HepG2 (cell line): ENCODE data around the gene TMEM266. TPM values are rescaled to one million over a fixed set of nuclear protein-coding genes. Genes with fewer than 3 reads are reported as not detected.
A peak's percentile ranks its signal among the peaks of the same experiment; 100 is the strongest.

ENCODE experiments used
- AHR ChIP-seq: IDR thresholded peaks from 2 replicates; pipeline ENCODE4 v1.6.1; 2018; ENCODE audit warnings: missing genetic modification reagents, missing compliant biosample characterization
- ERF ChIP-seq: IDR thresholded peaks from 2 replicates; pipeline ENCODE4 v1.6.1; 2018; ENCODE audit warnings: missing biosample characterization, missing genetic modification reagents
- NFYB ChIP-seq: sonication (generic); formaldehyde crosslinking; IDR thresholded peaks from 2 replicates; pipeline ENCODE4 v1.4.0; 2020; ENCODE audit warnings: missing genetic modification reagents
- NR2C2 ChIP-seq: sonication (generic); formaldehyde crosslinking; IDR thresholded peaks from 2 replicates; pipeline ENCODE4 v1.4.0; 2020; ENCODE audit warnings: missing genetic modification reagents, mild to moderate bottlenecking, moderate library complexity, borderline replicate concordance
- NR2F6 ChIP-seq, 2 experiments: IDR thresholded peaks; 2 replicates each; pipeline ENCODE4 v1.6.1; 2016; ENCODE audit warnings: antibody characterized with exemption in 1 of 2, mild to moderate bottlenecking in 1 of 2
- PHF5A ChIP-seq: IDR thresholded peaks from one replicate; pipeline ENCODE4 v1.6.1; 2018; ENCODE audit warnings: low read depth, missing genetic modification reagents; ENCODE audit not compliant: unreplicated experiment
- PPARG ChIP-seq: conservative IDR thresholded peaks from 2 replicates; pipeline ENCODE4 v1.6.1; 2016; ENCODE audit warnings: missing biosample characterization, missing genetic modification reagents
- RFXANK ChIP-seq: IDR thresholded peaks from 2 replicates; pipeline ENCODE4 v1.6.1; 2016
- RXRB ChIP-seq: IDR thresholded peaks from 2 replicates; pipeline ENCODE4 v1.6.1; 2016; ENCODE audit warnings: borderline replicate concordance, missing genetic modification reagents, missing compliant biosample characterization
- SALL2 ChIP-seq: sonication (generic); formaldehyde crosslinking; IDR thresholded peaks from 2 replicates; pipeline ENCODE4 v1.8.1; 2023; ENCODE audit warnings: mild to moderate bottlenecking, missing genetic modification reagents, inconsistent platforms
- SAP130 ChIP-seq: IDR thresholded peaks from 2 replicates; pipeline ENCODE4 v1.6.1; 2016; ENCODE audit warnings: low read depth
- SMARCE1 ChIP-seq: fragments of 450-650 bp; IDR thresholded peaks from 2 replicates; pipeline ENCODE4 v1.6.1; 2017; ENCODE audit warnings: borderline replicate concordance
- TEAD3 ChIP-seq: optimal IDR thresholded peaks from 2 replicates; pipeline ENCODE3; 2016; ENCODE audit warnings: borderline replicate concordance
- TFDP2 ChIP-seq: sonication (generic); formaldehyde crosslinking; IDR thresholded peaks from 2 replicates; pipeline ENCODE4 v1.4.0; 2020; ENCODE audit warnings: missing genetic modification reagents
- ZNF331 ChIP-seq: sonication (generic); formaldehyde crosslinking; IDR thresholded peaks from 2 replicates; pipeline ENCODE4 v1.4.0; 2020; ENCODE audit warnings: missing genetic modification reagents
- ZNF607 ChIP-seq: sonication (generic); formaldehyde crosslinking; IDR thresholded peaks from 2 replicates; pipeline ENCODE4 v1.5.1; 2020; ENCODE audit warnings: missing genetic modification reagents, mild to moderate bottlenecking, borderline replicate concordance
- ZNF614 ChIP-seq: IDR thresholded peaks from 2 replicates; pipeline ENCODE4 v1.6.1; 2018; ENCODE audit warnings: missing biosample characterization, missing genetic modification reagents, inconsistent platforms, borderline replicate concordance
- ZNF724P ChIP-seq: sonication (generic); formaldehyde crosslinking; IDR thresholded peaks from 2 replicates; pipeline ENCODE4 v1.8.0; 2022; ENCODE audit warnings: missing genetic modification reagents, borderline replicate concordance
- ZNF766 ChIP-seq: sonication (generic); formaldehyde crosslinking; IDR thresholded peaks from 2 replicates; pipeline ENCODE4 v1.5.0; 2020; ENCODE audit warnings: missing genetic modification reagents, borderline replicate concordance
- polyA plus RNA-seq, 8 experiments: library from polyadenylated mRNA; depleted of rRNA in 3 of 8; stranded (reverse) in 7 of 8; unstranded in 1 of 8; fragments of >200 nt; fragmentation: Illumina TruSeq in 4 of 8; extraction: Trizol in 4 of 8; gene quantifications; 2 replicates each; pipeline versions ENCODE4 v1.2.1 to v1.2.3, GENCODE V29; 2011 to 2016; ENCODE audit warnings: low read depth in 4 of 8, missing spikeins in 1 of 8, mixed read lengths in 1 of 8; ENCODE audit not compliant: insufficient read depth in 1 of 8
- total RNA-seq, 5 experiments: library from RNA; depleted of rRNA; stranded (reverse); fragments of >200 nt; fragmentation: Illumina TruSeq; extraction: Trizol; gene quantifications; 2 replicates each; pipeline ENCODE4 v1.2.3, GENCODE V29; 2016; ENCODE audit warnings: low read depth in 1 of 5
- TF ChIP-seq, protein P1 (sequence below): sonication (generic); formaldehyde crosslinking; IDR thresholded peaks from 2 replicates; pipeline ENCODE4 v1.4.0; 2020; ENCODE audit warnings: mild to moderate bottlenecking, missing genetic modification reagents
- TF ChIP-seq, protein P2 (sequence below): IDR thresholded peaks from 2 replicates; pipeline ENCODE4 v1.6.1; 2016; ENCODE audit warnings: missing compliant biosample characterization, missing genetic modification reagents, borderline replicate concordance
- TF ChIP-seq, protein P3 (sequence below): sonication (generic); formaldehyde crosslinking; IDR thresholded peaks from 2 replicates; pipeline ENCODE4 v1.4.0; 2020; ENCODE audit warnings: missing genetic modification reagents

The TMEM266 gene
- total and polyA plus RNA-seq, 2 of the 13 experiments (the other 11 are each of a cell fraction or from before 2014, with no cell fraction given), result 0.04 TPM; not detected in 1

GRCh38 chr15:76195506-76196268, 135.9 kb downstream of the TMEM266 start (continued):
- TF ChIP-seq, protein P1, sequence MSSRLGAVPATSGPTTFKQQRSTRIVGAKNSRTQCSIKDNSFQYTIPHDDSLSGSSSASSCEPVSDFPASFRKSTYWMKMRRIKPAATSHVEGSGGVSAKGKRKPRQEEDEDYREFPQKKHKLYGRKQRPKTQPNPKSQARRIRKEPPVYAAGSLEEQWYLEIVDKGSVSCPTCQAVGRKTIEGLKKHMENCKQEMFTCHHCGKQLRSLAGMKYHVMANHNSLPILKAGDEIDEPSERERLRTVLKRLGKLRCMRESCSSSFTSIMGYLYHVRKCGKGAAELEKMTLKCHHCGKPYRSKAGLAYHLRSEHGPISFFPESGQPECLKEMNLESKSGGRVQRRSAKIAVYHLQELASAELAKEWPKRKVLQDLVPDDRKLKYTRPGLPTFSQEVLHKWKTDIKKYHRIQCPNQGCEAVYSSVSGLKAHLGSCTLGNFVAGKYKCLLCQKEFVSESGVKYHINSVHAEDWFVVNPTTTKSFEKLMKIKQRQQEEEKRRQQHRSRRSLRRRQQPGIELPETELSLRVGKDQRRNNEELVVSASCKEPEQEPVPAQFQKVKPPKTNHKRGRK (CRISPR knock-in tag), result no peak
- TF ChIP-seq AHR, result no peak
- no peak for TF ChIP-seq TFDP2 (CRISPR knock-in tag)
- peak; percentile 29; the same call in 1 of the 2 replicates for TF ChIP-seq SAP130
- no peak for TF ChIP-seq NFYB (CRISPR knock-in tag)
- TF ChIP-seq, protein P2, sequence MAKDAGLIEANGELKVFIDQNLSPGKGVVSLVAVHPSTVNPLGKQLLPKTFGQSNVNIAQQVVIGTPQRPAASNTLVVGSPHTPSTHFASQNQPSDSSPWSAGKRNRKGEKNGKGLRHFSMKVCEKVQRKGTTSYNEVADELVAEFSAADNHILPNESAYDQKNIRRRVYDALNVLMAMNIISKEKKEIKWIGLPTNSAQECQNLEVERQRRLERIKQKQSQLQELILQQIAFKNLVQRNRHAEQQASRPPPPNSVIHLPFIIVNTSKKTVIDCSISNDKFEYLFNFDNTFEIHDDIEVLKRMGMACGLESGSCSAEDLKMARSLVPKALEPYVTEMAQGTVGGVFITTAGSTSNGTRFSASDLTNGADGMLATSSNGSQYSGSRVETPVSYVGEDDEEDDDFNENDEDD (CRISPR knock-in tag), result no peak
- TF ChIP-seq NR2C2 (CRISPR knock-in tag), result peak; percentile 16; the same call in 1 of the 2 replicates
- peak; percentile 7 for TF ChIP-seq TEAD3 (CRISPR knock-in tag)
- no peak for TF ChIP-seq PHF5A (CRISPR knock-in tag)
- TF ChIP-seq, protein P3, sequence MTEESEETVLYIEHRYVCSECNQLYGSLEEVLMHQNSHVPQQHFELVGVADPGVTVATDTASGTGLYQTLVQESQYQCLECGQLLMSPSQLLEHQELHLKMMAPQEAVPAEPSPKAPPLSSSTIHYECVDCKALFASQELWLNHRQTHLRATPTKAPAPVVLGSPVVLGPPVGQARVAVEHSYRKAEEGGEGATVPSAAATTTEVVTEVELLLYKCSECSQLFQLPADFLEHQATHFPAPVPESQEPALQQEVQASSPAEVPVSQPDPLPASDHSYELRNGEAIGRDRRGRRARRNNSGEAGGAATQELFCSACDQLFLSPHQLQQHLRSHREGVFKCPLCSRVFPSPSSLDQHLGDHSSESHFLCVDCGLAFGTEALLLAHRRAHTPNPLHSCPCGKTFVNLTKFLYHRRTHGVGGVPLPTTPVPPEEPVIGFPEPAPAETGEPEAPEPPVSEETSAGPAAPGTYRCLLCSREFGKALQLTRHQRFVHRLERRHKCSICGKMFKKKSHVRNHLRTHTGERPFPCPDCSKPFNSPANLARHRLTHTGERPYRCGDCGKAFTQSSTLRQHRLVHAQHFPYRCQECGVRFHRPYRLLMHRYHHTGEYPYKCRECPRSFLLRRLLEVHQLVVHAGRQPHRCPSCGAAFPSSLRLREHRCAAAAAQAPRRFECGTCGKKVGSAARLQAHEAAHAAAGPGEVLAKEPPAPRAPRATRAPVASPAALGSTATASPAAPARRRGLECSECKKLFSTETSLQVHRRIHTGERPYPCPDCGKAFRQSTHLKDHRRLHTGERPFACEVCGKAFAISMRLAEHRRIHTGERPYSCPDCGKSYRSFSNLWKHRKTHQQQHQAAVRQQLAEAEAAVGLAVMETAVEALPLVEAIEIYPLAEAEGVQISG (CRISPR knock-in tag), result no peak
- TF ChIP-seq ZNF607 (CRISPR knock-in tag), result no peak
- TF ChIP-seq NR2F6 (IDR thresholded peaks at IDR 0.05), result 0 out of 2 replicates have a peak, but pooled peaks have one; percentile 28
- 0 out of 2 replicates have a peak, but pooled peaks have one; percentile 8 for TF ChIP-seq NR2F6 (CRISPR knock-in tag; IDR thresholded peaks at IDR 0.05)
- 0 out of 2 replicates have a peak, but pooled peaks have one; percentile 6 for TF ChIP-seq SALL2 (CRISPR knock-in tag)
- no peak for TF ChIP-seq RFXANK (CRISPR knock-in tag)
- no peak for TF ChIP-seq ZNF614 (CRISPR knock-in tag)
- TF ChIP-seq ERF, result no peak
- TF ChIP-seq SMARCE1, result no peak
- no peak for TF ChIP-seq ZNF724P (CRISPR knock-in tag)
- TF ChIP-seq ZNF331, result 0 out of 2 replicates have a peak, but pooled peaks have one; percentile 28
- peak; percentile 60; the same call in 1 of the 2 replicates for TF ChIP-seq PPARG
- TF ChIP-seq RXRB, result peak; percentile 35
- TF ChIP-seq ZNF766 (CRISPR knock-in tag), result no peak
